Gastroesophageal sphincter (tissue), 4 donors: ENCODE measurements around the gene ZNF397. TPM values are rescaled to one million over a fixed set of nuclear protein-coding genes. Genes with fewer than 3 reads are reported as not detected.

ENCODE experiments used
- ATAC-seq: fragments of 150-250 bp; one replicate; pipeline ENCODE4 v1.9.1; 2016; ENCODE audit warnings: mild to moderate bottlenecking, moderate library complexity
- H3K27ac ChIP-seq, 4 donors: fragments of 200-600 bp; sonication (generic) in 3 of 4; 1 replicate in 3 of 4; 2 replicates in 1 of 4; pipeline ENCODE4 v1.5.1; 2016 to 2019
- H3K27me3 ChIP-seq: fragments of 200-600 bp; sonication (generic); one replicate; pipeline ENCODE4 v1.5.1; 2019
- H3K36me3 ChIP-seq, 2 donors: fragments of 200-600 bp; sonication (generic); one replicate each; pipeline ENCODE4 v1.5.1; 2019; ENCODE audit warnings: control low read depth in 1 of 2
- H3K4me1 ChIP-seq, 3 donors: fragments of 200-600 bp; sonication (generic); 1 replicate in 2 of 3; 2 replicates in 1 of 3; pipeline ENCODE4 v1.5.1; 2016 to 2019; ENCODE audit warnings: control low read depth in 2 of 3
- H3K4me3 ChIP-seq, 2 donors: fragments of 200-600 bp; sonication (generic); one replicate each; pipeline ENCODE4 v1.5.1; 2019; ENCODE audit warnings: mild to moderate bottlenecking in 1 of 2, moderate library complexity in 1 of 2
- H3K9me3 ChIP-seq, 3 donors: fragments of 200-600 bp; sonication (generic); one replicate each; pipeline ENCODE4 v1.5.1; 2017 to 2019; ENCODE audit warnings: control low read depth in 2 of 3
- EP300 ChIP-seq: sonication (generic); formaldehyde crosslinking; IDR thresholded peaks from one replicate; pipeline ENCODE4 v1.6.1; 2017; ENCODE audit warnings: antibody characterized with exemption, mild to moderate bottlenecking
- POLR2A ChIP-seq, 2 donors: fragments of 450-650 bp; IDR thresholded peaks; one replicate each; pipeline ENCODE4 v1.6.1; 2017; ENCODE audit warnings: antibody characterized with exemption in 2 of 2, mild to moderate bottlenecking in 2 of 2, moderate library complexity in 1 of 2
- POLR2AphosphoS5 ChIP-seq: sonication (generic); formaldehyde crosslinking; IDR thresholded peaks from one replicate; pipeline ENCODE4 v1.6.1; 2017; ENCODE audit warnings: antibody characterized with exemption
- WGBS, 2 donors: methylation state at CpG; one replicate each; pipeline ENCODE4 v1.1.5; 2018; ENCODE audit warnings: low coverage in 1 of 2; 5-methylcytosine and 5-hydroxymethylcytosine counted together
- total RNA-seq, 4 donors: library from RNA; depleted of rRNA; stranded (reverse); fragments of >200 nt; gene quantifications; one replicate each; pipeline ENCODE4 v1.1.0, GENCODE V29; 2016
- TF ChIP-seq, protein P1 (sequence below), 4 experiments: fragments of 200-600 bp in 2 of 4; fragments of 450-650 bp in 2 of 4; sonication (generic) in 1 of 4; IDR thresholded peaks; one replicate each; pipeline ENCODE4 v1.5.1; 2017 to 2019; ENCODE audit warnings: antibody characterized with exemption in 4 of 4, mild to moderate bottlenecking in 2 of 4, moderate library complexity in 2 of 4

Gene ZNF397
- total RNA-seq, 4 donors from 2014 or later: 30.6 to 40.0 (median 31.3) TPM

DNA sequence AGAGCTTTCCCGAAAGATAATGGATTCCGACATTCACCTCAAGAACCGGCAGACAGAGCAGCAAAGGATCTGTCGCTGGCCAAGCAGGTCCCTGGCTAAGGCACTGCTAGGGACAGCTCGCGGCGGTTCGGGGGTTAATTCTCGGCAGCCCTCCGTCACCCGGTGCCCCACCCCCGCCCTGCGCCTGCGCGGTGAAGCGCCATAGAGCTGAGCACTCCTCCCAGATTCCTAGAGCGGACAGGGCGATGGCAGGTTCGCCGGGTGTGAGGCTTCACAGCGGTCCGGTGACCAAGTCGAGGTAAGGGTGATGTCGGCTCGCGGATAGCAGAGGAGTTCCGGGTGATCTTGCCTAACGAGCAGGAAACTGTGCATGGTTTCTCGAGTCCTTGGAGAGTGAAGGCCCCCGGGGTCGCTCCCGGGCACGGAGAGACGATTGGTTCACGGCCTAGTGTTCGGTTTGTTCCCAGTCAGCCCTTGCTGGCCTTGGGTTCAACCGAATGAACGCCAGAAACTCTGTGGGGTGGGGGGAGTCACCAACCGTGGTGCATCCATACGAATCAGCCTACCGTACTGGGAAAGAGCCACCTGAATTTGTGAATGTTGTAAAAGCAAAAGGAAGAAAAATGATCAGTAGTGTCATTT, 49.4 kb downstream of the ZNF397 start, which contains the start of gene ZSCAN30:
Gene ZSCAN30, minus strand, starts transcription at position 136 of the 642 bp plus-strand sequence. CDS start 25,877 bp downstream, outside the sequence.
- H3K36me3 ChIP-seq: peaks cover 0 to 25% of the 10 kb centered on the region in 2 donors
- TF ChIP-seq POLR2AphosphoS5 (peak; percentile 77), EP300 (no peak), POLR2A (IDR thresholded peaks at IDR 0.05) (peak; percentile 58 to 61)
- TF ChIP-seq, protein P1, sequence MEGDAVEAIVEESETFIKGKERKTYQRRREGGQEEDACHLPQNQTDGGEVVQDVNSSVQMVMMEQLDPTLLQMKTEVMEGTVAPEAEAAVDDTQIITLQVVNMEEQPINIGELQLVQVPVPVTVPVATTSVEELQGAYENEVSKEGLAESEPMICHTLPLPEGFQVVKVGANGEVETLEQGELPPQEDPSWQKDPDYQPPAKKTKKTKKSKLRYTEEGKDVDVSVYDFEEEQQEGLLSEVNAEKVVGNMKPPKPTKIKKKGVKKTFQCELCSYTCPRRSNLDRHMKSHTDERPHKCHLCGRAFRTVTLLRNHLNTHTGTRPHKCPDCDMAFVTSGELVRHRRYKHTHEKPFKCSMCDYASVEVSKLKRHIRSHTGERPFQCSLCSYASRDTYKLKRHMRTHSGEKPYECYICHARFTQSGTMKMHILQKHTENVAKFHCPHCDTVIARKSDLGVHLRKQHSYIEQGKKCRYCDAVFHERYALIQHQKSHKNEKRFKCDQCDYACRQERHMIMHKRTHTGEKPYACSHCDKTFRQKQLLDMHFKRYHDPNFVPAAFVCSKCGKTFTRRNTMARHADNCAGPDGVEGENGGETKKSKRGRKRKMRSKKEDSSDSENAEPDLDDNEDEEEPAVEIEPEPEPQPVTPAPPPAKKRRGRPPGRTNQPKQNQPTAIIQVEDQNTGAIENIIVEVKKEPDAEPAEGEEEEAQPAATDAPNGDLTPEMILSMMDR (IDR thresholded peaks at IDR 0.05): no peak
- H3K4me1 ChIP-seq: peaks cover 7 to 53% (median 16%) of the 10 kb centered on the region in 3 donors
- no peaks in the 10 kb centered on the region for H3K9me3 ChIP-seq
- H3K27me3 ChIP-seq: no peaks in the 10 kb centered on the region
- peak within 1 kb of the TSS; percentile 61 to 79 for H3K4me3 ChIP-seq
- H3K27ac ChIP-seq: peak within 1 kb of the TSS; percentile 62 to 93 (median 87)
- ATAC-seq: peak; percentile 99
- 0% methylated on average over 7 to 9 of the region's 41 CpGs for WGBS, 2 donors

GRCh38 chr18:35291166-35291565, 50.3 kb downstream of the ZNF397 start:
- Histone ChIP-seq H3K27ac (peak overlapping the region in 2 of 4 donors; percentile 87 to 93), H3K4me1 (peaks cover 7 to 53% (median 16%) of the 10 kb centered on the region in 3 donors), H3K36me3 (peaks cover 0 to 33% of the 10 kb centered on the region in 2 donors), H3K27me3 (no peaks in the 10 kb centered on the region), H3K4me3 (peak overlapping the region; percentile 61 to 79), H3K9me3 (no peaks in the 10 kb centered on the region)
- no peak for TF ChIP-seq POLR2AphosphoS5
- no peak for TF ChIP-seq EP300
- TF ChIP-seq, protein P1 (IDR thresholded peaks at IDR 0.05): no peak
- ATAC-seq: no peak
- WGBS, 2 donors: 86 to 88% methylated on average over 1 to 2 of the region's 2 CpGs

- H3K9me3 ChIP-seq: peaks cover 0 to 12% (median 0%) of the 10 kb centered on the region in 3 donors
- TF ChIP-seq POLR2AphosphoS5: no peak
- H3K4me3 ChIP-seq: no peak overlapping the region
- ATAC-seq: no peak
- no peak overlapping the region for H3K27ac ChIP-seq
- no peaks in the 10 kb centered on the region for H3K27me3 ChIP-seq
- H3K4me1 ChIP-seq: peaks cover 3 to 27% (median 10%) of the 10 kb centered on the region in 3 donors
- H3K36me3 ChIP-seq: peaks cover 0 to 58% of the 10 kb centered on the region in 2 donors
- WGBS, 2 donors: 100% methylated on average over 1 to 2 of the region's 2 CpGs
These were observed 55.2 kb downstream of the ZNF397 start for GRCh38 chr18:35296060-35296459.

DNA sequence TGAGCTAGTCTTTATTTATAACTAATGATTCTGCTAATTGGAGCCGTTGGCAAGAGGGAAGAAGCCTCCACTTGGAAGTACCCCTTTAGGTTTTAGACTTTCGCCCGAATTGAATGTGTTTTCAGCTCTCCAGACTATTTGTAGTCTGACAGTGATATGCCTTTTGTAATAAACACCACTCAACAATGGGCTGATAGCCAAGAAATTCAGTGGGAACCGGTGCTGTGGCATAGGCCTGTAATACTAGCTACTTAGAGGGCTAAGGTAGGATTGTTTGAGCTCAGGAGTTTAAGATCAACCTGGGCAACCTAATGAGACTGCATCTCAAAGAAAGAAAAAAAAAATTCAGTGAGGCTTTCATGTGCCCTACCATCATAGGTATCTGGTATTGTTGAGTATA, 62.8 kb downstream of the ZNF397 start:
- ATAC-seq: no peak
- Histone ChIP-seq H3K9me3 (peaks cover 4 to 84% (median 16%) of the 10 kb centered on the region in 3 donors), H3K4me3 (no peak overlapping the region), H3K27me3 (no peaks in the 10 kb centered on the region), H3K27ac (no peak overlapping the region), H3K4me1 (no peaks in the 10 kb centered on the region), H3K36me3 (peaks cover 3 to 83% of the 10 kb centered on the region in 2 donors)
- 92 to 96% methylated on average over 2 to 3 of the region's 4 CpGs for WGBS, 2 donors
- TF ChIP-seq, protein P1 (IDR thresholded peaks at IDR 0.05): no peak
- TF ChIP-seq POLR2AphosphoS5: no peak
- TF ChIP-seq POLR2A (IDR thresholded peaks at IDR 0.05): no peak
- TF ChIP-seq EP300: no peak

DNA sequence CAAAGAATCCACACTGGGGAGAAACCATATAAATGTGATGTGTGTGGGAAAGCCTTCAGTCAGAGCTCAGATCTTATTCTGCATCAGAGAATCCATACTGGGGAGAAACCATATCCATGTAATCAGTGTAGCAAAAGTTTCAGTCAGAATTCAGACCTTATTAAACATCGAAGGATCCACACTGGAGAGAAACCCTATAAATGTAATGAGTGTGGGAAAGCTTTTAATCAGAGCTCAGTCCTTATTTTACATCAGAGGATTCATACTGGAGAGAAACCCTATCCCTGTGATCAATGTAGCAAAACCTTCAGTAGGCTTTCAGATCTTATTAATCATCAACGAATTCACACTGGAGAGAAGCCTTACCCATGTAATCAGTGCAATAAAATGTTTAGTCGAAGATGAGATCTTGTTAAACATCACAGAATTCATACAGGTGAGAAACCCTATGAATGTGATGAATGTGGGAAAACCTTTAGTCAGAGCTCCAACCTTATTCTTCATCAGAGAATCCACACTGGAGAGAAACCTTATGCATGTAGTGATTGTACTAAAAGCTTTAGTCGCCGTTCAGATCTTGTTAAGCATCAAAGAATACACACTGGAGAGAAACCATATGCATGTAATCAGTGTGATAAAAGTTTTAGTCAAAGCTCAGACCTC, 65.9 kb downstream of the ZNF397 start:
- Histone ChIP-seq H3K4me3 (no peak overlapping the region), H3K36me3 (peaks cover 3 to 73% of the 10 kb centered on the region in 2 donors), H3K9me3 (peaks cover 4 to 94% (median 16%) of the 10 kb centered on the region in 3 donors), H3K27me3 (no peaks in the 10 kb centered on the region), H3K4me1 (no peaks in the 10 kb centered on the region), H3K27ac (no peak overlapping the region)
- WGBS, 2 donors: 97 to 98% methylated on average over 4 to 5 of the region's 5 CpGs
- ATAC-seq: no peak
- TF ChIP-seq, protein P1 (IDR thresholded peaks at IDR 0.05): no peak

Other genes starting within 250 kb of the ZNF397 start
- gene MAPRE2, start 199.6 kb upstream of the ZNF397 start, total RNA-seq: 10 to 100 TPM; 22.9 to 39.2 (median 35.8) TPM
- gene ZSCAN30, start 49.2 kb downstream of the ZNF397 start, total RNA-seq: 10 to 100 TPM; 12.1 to 27.2 (median 17.6) TPM
- gene ZNF24, start 103.4 kb downstream of the ZNF397 start, total RNA-seq: 10 to 100 TPM; 39.5 to 67.1 (median 43.4) TPM
- gene ZNF396, start 136.3 kb downstream of the ZNF397 start, total RNA-seq: 1 to 10 TPM; 2.2 to 4.1 (median 3.1) TPM